ENCODE measurements around the gene ANKFY1. TPM values are rescaled to one million over a fixed set of nuclear protein-coding genes. Genes with fewer than 3 reads are reported as not detected.
A peak's percentile ranks its signal among the peaks of the same experiment; 100 is the strongest.

The ANKFY1 gene
- total RNA-seq, 3 donors from 2014 or later = 36.3 to 44.2 (median 42.1) TPM

DNA sequence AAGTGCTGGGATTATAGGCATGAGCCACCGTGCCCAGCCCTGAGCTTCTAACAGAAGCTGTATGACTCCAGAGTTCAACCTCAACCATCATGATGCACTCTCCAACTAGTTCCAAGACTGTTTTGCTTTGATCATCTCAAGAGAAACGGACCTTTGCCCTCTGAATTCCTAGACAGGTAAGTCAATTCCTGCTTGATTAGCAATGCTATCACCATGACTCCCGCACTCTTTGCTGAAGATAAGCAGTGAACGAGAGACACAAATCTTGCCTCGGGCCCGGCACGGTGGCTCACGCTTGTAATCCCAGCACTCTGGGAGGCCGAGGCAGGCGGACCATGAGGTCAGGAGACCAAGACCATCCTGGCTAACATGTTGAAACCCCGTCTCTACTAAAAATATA, 22.2 kb downstream of the ANKFY1 start:
- intact Hi-C loops (cut with DNase I; ENCODE audit: low total_unique reads) = no loop called here
- Histone ChIP-seq H3K4me1 (no peaks in the 10 kb centered on the region), H3K36me3 (no peaks in the 10 kb centered on the region), H3K4me3 (no peak overlapping the region), H3K9me3 (no peaks in the 10 kb centered on the region), H3K27ac (no peak overlapping the region), H3K27me3 (no peaks in the 10 kb centered on the region)
- no peak for TF ChIP-seq POLR2AphosphoS5 (IDR thresholded peaks at IDR 0.05)
- TF ChIP-seq, protein P1, sequence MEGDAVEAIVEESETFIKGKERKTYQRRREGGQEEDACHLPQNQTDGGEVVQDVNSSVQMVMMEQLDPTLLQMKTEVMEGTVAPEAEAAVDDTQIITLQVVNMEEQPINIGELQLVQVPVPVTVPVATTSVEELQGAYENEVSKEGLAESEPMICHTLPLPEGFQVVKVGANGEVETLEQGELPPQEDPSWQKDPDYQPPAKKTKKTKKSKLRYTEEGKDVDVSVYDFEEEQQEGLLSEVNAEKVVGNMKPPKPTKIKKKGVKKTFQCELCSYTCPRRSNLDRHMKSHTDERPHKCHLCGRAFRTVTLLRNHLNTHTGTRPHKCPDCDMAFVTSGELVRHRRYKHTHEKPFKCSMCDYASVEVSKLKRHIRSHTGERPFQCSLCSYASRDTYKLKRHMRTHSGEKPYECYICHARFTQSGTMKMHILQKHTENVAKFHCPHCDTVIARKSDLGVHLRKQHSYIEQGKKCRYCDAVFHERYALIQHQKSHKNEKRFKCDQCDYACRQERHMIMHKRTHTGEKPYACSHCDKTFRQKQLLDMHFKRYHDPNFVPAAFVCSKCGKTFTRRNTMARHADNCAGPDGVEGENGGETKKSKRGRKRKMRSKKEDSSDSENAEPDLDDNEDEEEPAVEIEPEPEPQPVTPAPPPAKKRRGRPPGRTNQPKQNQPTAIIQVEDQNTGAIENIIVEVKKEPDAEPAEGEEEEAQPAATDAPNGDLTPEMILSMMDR (IDR thresholded peaks at IDR 0.05) = no peak
- TF ChIP-seq POLR2A (IDR thresholded peaks at IDR 0.05) = no peak
- DNase-seq (ENCODE audit: low spot score in 2 of 2) = no peak

DNA sequence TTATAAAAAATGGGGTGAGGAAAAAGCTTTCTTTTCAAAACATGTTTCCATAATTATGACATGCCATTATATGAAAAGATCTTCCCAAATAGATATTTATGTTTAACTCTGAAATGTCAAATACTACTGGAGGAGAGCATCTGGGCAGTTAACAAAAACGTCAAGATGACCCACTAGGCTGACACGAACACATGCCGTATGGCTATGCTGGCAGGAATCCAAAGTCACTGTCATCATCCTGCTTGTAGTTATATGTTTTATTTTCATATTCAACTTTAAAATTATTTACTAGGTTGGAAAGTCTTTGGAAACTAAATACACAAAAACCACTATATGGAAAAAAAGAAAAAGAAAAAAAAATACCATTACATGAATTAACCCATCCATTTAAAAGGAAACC, 27.3 kb downstream of the ANKFY1 start:
- no peak for TF ChIP-seq POLR2AphosphoS5 (IDR thresholded peaks at IDR 0.05)
- TF ChIP-seq POLR2A (IDR thresholded peaks at IDR 0.05) = no peak
- TF ChIP-seq, protein P1 (IDR thresholded peaks at IDR 0.05) = no peak
- H3K27me3 ChIP-seq = no peaks in the 10 kb centered on the region
- H3K4me3 ChIP-seq = no peak overlapping the region
- no peaks in the 10 kb centered on the region for H3K9me3 ChIP-seq
- H3K36me3 ChIP-seq = no peaks in the 10 kb centered on the region
- H3K4me1 ChIP-seq = no peaks in the 10 kb centered on the region
- no peak overlapping the region for H3K27ac ChIP-seq
- intact Hi-C loops (cut with DNase I; ENCODE audit: low total_unique reads) = no loop called here
- DNase-seq (ENCODE audit: low spot score in 2 of 2) = no peak

DNA sequence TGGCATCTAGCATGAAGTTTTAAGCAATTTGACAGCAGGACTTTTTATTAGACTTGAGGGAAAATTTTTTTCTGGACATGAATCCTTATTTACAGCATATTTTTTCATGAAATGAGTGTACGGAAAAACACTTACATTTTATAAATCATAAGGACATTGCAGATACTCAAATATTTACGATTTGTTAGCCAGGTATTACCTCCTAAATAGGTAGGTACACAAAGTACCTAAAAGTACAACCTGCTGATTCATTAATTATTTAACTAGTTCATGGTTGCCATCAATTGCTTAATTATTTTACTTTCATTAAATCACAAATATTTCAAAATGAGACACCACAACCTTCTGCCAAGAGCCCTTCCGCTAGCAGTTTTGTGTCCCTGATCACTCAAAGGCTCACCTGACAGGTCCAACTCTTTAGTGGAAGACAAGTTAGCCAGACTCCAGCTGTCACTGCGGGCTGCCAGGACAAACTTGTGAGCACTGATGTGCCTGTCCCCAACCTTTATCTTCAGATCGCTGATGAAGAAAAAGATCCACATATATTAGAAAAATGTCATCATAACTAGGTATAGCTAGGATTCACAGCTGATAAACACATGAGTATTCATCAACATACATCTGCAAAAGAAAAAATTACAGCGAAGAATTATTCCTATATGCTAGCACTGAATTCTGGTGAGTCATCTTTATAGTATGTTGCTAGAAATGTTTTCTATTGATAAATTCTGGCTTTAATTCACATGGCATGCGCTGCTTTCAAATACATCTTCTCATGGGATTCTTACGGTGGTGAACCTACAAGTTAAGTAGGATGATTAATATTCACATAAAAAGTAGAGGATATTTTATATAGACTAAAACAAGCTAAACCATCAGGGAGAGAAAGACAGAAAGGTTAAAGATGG, 28.2 kb downstream of the ANKFY1 start:
- intact Hi-C loops (cut with DNase I; ENCODE audit: low total_unique reads) = no loop called here
- TF ChIP-seq POLR2AphosphoS5 (IDR thresholded peaks at IDR 0.05) (no peak), POLR2A (IDR thresholded peaks at IDR 0.05) (no peak)
- TF ChIP-seq, protein P1 (IDR thresholded peaks at IDR 0.05) = no peak
- no peaks in the 10 kb centered on the region for H3K27me3 ChIP-seq
- no peak for DNase-seq (ENCODE audit: low spot score in 2 of 2)
- H3K36me3 ChIP-seq = no peaks in the 10 kb centered on the region
- H3K27ac ChIP-seq = no peak overlapping the region
- peaks cover 6 to 8% of the 10 kb centered on the region in 2 donors for H3K4me1 ChIP-seq
- H3K9me3 ChIP-seq = no peaks in the 10 kb centered on the region
- no peak overlapping the region for H3K4me3 ChIP-seq

DNA sequence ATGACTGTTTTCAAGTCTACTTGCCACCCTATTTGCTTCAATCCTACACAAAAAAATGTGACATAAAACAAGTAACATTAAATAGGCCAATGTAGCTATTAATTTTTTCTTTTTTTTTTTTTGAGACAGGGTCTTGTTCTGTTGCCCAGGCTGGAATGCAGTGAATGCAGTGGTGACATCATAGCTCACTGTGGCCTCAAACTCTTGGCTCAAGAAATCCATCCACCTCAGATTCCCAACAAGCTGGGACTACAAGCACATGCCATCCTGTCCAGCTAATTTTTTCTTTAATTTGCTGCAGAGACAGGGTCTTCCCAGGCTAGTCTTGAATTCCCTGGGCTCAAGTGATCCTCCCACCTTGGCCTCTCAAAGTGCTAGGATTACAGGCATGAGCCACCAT, 29.4 kb downstream of the ANKFY1 start:
- TF ChIP-seq POLR2A (IDR thresholded peaks at IDR 0.05) (no peak), POLR2AphosphoS5 (IDR thresholded peaks at IDR 0.05) (no peak)
- TF ChIP-seq, protein P1 (IDR thresholded peaks at IDR 0.05) = no peak
- H3K9me3 ChIP-seq = no peaks in the 10 kb centered on the region
- H3K36me3 ChIP-seq = no peaks in the 10 kb centered on the region
- H3K27ac ChIP-seq = peak overlapping the region in 1 of 2 donors; percentile 27
- H3K27me3 ChIP-seq = no peaks in the 10 kb centered on the region
- H3K4me3 ChIP-seq = no peak overlapping the region
- H3K4me1 ChIP-seq = peaks cover 8 to 9% of the 10 kb centered on the region in 2 donors
- intact Hi-C loops (cut with DNase I; ENCODE audit: low total_unique reads) = no loop called here
- DNase-seq (ENCODE audit: low spot score in 2 of 2) = no peak

DNA sequence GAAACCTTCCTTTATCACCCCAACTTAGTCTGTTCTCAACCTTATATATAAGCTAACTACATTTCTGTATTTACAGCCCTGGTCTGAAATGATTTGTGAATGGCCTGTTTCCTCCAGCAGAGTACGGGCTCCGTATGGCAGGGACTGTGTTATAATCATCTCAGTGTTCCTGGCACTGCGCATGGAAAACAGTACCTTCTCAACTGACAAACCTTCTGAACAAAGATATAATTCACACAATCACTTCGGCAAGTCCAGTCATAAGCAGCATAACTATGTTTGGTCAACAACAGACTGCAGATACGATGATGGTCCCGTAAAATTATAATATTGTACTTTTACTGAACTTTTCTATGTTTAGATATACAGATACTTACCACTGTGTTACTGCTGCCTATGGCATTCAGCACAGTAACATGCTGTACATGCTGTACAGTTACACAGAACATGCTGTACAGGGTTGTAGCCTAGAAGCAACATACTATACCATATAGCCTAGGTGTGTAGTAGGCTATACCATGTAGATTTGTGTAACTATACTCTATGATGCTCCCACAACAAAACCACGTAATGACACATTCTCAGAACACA, 30.0 kb downstream of the ANKFY1 start:
- Histone ChIP-seq H3K9me3 (no peaks in the 10 kb centered on the region), H3K36me3 (no peaks in the 10 kb centered on the region), H3K27ac (peak overlapping the region in 1 of 2 donors; percentile 27), H3K4me1 (peaks cover 8 to 9% of the 10 kb centered on the region in 2 donors), H3K27me3 (no peaks in the 10 kb centered on the region), H3K4me3 (no peak overlapping the region)
- DNase-seq (ENCODE audit: low spot score in 2 of 2) = no peak
- intact Hi-C loops (cut with DNase I; ENCODE audit: low total_unique reads) = no loop called here
- TF ChIP-seq, protein P1 (IDR thresholded peaks at IDR 0.05) = no peak
- no peak for TF ChIP-seq POLR2A (IDR thresholded peaks at IDR 0.05)
- TF ChIP-seq POLR2AphosphoS5 (IDR thresholded peaks at IDR 0.05) = no peak
